ENCODE measurements around the gene AGFG2. TPM values are rescaled to one million over a fixed set of nuclear protein-coding genes. Genes with fewer than 3 reads are reported as not detected.

AGFG2 gene
- total RNA-seq, 1 donor from 2014 or later, result 22.9 TPM

- DNase-seq (no peak), ATAC-seq (no peak)
- H3K4me3 ChIP-seq, result no peak overlapping the region
- peak overlapping the region; percentile 88 for H3K27ac ChIP-seq
- H3K9me3 ChIP-seq, result no peaks in the 10 kb centered on the region
- no peaks in the 10 kb centered on the region for H3K27me3 ChIP-seq (ENCODE audit: low read depth)
- no peaks in the 10 kb centered on the region for H3K36me3 ChIP-seq
- H3K4me1 ChIP-seq, result peaks cover 61% of the 10 kb centered on the region
- intact Hi-C loops (cut with DNase I), result no loop called here
- no peak for TF ChIP-seq CTCF (IDR thresholded peaks at IDR 0.05)
Measured at GRCh38 chr7:100543586-100543985, 4.6 kb downstream of the AGFG2 start.

GRCh38 chr7:100544386-100544785 lies 5.4 kb downstream of the AGFG2 start:
- DNase-seq, result no peak
- ATAC-seq, result no peak
- no peak for TF ChIP-seq CTCF (IDR thresholded peaks at IDR 0.05)
- Histone ChIP-seq H3K36me3 (no peaks in the 10 kb centered on the region), H3K9me3 (no peaks in the 10 kb centered on the region), H3K4me1 (peaks cover 68% of the 10 kb centered on the region), H3K4me3 (no peak overlapping the region), H3K27me3 (ENCODE audit: low read depth) (no peaks in the 10 kb centered on the region), H3K27ac (peak overlapping the region; percentile 88)
- intact Hi-C loops (cut with DNase I), result no loop called here

- TF ChIP-seq CTCF (IDR thresholded peaks at IDR 0.05), result no peak
- H3K27ac ChIP-seq, result peak overlapping the region; percentile 88
- no peaks in the 10 kb centered on the region for H3K9me3 ChIP-seq
- H3K4me1 ChIP-seq, result peaks cover 71% of the 10 kb centered on the region
- no peaks in the 10 kb centered on the region for H3K36me3 ChIP-seq
- no peaks in the 10 kb centered on the region for H3K27me3 ChIP-seq (ENCODE audit: low read depth)
- ATAC-seq (peak; percentile 2 to 15), DNase-seq (no peak)
- peak overlapping the region; percentile 0 for H3K4me3 ChIP-seq
- intact Hi-C loops (cut with DNase I), result no loop called here
Measured at GRCh38 chr7:100544967-100545359, 6.0 kb downstream of the AGFG2 start.

- intact Hi-C loops (cut with DNase I), result no loop called here
- ATAC-seq, result peak; percentile 79 to 86
- DNase-seq, result no peak
- peak overlapping the region; percentile 88 for H3K27ac ChIP-seq
- peak; percentile 11 for TF ChIP-seq CTCF (IDR thresholded peaks at IDR 0.05)
- no peaks in the 10 kb centered on the region for H3K9me3 ChIP-seq
- peaks cover 66% of the 10 kb centered on the region for H3K4me1 ChIP-seq
- peaks cover 4% of the 10 kb centered on the region for H3K36me3 ChIP-seq
- H3K4me3 ChIP-seq, result peak overlapping the region; percentile 0
- H3K27me3 ChIP-seq (ENCODE audit: low read depth), result no peaks in the 10 kb centered on the region
Measured at GRCh38 chr7:100545360-100546128, 6.5 kb downstream of the AGFG2 start.

GRCh38 chr7:100546129-100546925 lies 7.3 kb downstream of the AGFG2 start:
- no peaks in the 10 kb centered on the region for H3K27me3 ChIP-seq (ENCODE audit: low read depth)
- TF ChIP-seq CTCF (IDR thresholded peaks at IDR 0.05), result no peak
- H3K9me3 ChIP-seq, result no peaks in the 10 kb centered on the region
- H3K36me3 ChIP-seq, result peaks cover 12% of the 10 kb centered on the region
- H3K27ac ChIP-seq, result peak overlapping the region; percentile 88
- intact Hi-C loops (cut with DNase I), result no loop called here
- DNase-seq (no peak), ATAC-seq (peak; percentile 44 to 46)
- peaks cover 66% of the 10 kb centered on the region for H3K4me1 ChIP-seq
- peak overlapping the region; percentile 21 for H3K4me3 ChIP-seq
